Glutamatergic neuron (in vitro differentiated cells): ENCODE results near the gene APOH. TPM values are rescaled to one million over a fixed set of nuclear protein-coding genes. Genes with fewer than 3 reads are reported as not detected.
A peak's percentile ranks its signal among the peaks of the same experiment; 100 is the strongest.

Experiments used
- DNase-seq: peaks from one replicate; pipeline ENCODE4 v3.0.0; 2022
- H3K27ac Mint-ChIP-seq: one replicate; pipeline ENCODE4 v1.8.0; 2020; ENCODE audit warnings: mild to moderate bottlenecking, mixed read lengths, inconsistent platforms; ENCODE audit not compliant: unreplicated experiment
- H3K27me3 Mint-ChIP-seq: one replicate; pipeline ENCODE4 v1.8.0; 2020; ENCODE audit warnings: mild to moderate bottlenecking, moderate library complexity, mixed read lengths, inconsistent platforms; ENCODE audit not compliant: unreplicated experiment
- H3K36me3 Mint-ChIP-seq: one replicate; pipeline ENCODE4 v1.8.0; 2020; ENCODE audit warnings: mild to moderate bottlenecking, mixed read lengths, inconsistent platforms; ENCODE audit not compliant: unreplicated experiment
- H3K4me1 Mint-ChIP-seq: one replicate; pipeline ENCODE4 v1.8.0; 2020; ENCODE audit warnings: mild to moderate bottlenecking, low read depth, mixed read lengths, inconsistent platforms; ENCODE audit not compliant: unreplicated experiment
- H3K4me3 Mint-ChIP-seq: one replicate; pipeline ENCODE4 v1.8.0; 2020; ENCODE audit warnings: mild to moderate bottlenecking, mixed read lengths, inconsistent platforms; ENCODE audit not compliant: unreplicated experiment
- H3K9me3 Mint-ChIP-seq: one replicate; pipeline ENCODE4 v1.8.0; 2020; ENCODE audit warnings: mild to moderate bottlenecking, moderate library complexity, mixed read lengths, inconsistent platforms; ENCODE audit not compliant: unreplicated experiment
- CTCF ChIP-seq: fragments of 200-600 bp; sonication (generic); IDR thresholded peaks from one replicate; pipeline ENCODE4 v1.5.0; 2021; ENCODE audit not compliant: partially characterized antibody, unreplicated experiment
- total RNA-seq: library from RNA; stranded (reverse); fragmentation: NEBNext Ultra II Directional; extraction: Animal tissue kit (Norgen Biotek cat#: 25700); gene quantifications from one replicate; pipeline ENCODE4 v1.2.1, GENCODE V29; 2021; ENCODE audit not compliant: unreplicated experiment

Gene APOH
- total RNA-seq, 1 donor from 2014 or later, result not detected

DNA sequence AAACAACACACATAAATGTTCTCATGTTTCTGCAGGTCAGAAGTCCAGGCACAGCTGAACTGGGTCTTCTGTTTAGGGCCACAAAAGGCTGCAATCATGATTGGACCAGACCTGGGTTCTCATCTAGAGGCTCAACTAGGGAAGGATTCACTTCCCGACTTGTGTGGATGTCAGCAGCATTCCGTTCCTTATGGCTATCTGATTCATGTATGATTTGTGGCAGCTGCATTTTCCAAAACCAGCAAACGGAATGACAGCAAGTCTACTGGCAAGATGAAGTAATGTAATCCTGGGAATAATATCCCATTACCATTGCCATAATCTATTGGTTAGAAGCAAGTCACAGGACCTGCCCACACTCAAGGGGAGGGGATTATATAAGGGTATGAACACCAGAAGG lies 59.4 kb downstream of the APOH start:
- Mint-ChIP-seq H3K27ac (no peak overlapping the region), H3K36me3 (no peaks in the 10 kb centered on the region), H3K4me3 (no peak overlapping the region), H3K9me3 (no peaks in the 10 kb centered on the region), H3K4me1 (no peaks in the 10 kb centered on the region), H3K27me3 (no peaks in the 10 kb centered on the region)
- no peak for DNase-seq
- no peak for TF ChIP-seq CTCF

DNA sequence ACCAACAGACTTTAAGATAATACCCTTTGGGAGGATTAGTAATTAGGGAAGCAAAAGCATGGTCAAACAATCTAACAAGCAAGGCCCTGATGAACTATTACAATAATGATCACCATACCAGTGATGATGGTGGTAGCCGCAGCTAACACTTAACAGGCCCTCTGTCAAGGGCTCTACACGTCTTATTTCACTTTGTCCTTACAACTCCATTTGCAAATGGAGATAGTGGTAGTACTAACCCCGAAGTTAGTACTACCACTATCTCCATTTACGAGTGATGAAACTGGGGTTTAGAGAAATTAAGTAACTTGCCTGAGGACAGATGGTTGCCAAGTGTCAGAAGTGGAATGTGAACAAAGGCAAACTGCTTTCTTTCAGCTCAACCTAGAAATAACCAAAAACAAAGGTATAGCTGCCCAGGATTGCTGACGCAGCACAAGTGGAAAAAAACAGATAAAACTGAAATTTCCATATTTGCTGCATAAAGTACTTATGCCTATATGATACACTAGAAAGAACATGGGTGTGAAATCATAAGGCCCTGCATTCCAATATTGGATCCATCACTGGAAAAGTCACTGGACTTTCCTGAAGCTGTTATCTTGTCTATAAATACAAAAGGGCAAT lies 61.9 kb downstream of the APOH start:
- no peak for DNase-seq
- H3K36me3 Mint-ChIP-seq, result no peaks in the 10 kb centered on the region
- TF ChIP-seq CTCF, result no peak

DNA sequence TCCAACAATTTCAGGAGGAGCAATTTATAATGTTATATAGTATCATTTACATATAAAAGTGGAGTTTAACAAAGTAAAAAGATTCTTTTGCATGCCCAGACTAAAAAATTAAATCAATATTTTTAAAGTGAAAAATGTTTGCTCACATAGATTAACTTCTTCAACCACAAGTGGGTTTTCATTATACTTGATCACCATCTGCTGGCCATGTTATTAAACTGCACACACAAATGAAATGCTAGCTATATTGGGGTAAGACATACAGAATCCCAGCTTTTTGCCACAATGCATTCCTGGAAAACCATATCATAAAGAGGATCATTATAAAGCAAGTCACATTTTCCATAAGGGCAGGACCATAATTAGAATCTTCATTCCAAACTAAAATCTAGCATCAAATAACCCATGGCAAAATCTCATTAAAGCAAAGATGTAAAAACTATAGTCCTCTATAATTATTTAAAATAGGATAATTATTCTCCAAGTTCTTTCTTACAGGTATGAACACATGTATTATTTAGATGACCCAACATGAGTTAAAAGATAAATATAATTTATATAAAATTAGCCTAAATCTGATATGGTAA lies 63.6 kb downstream of the APOH start:
- Mint-ChIP-seq H3K27me3 (no peaks in the 10 kb centered on the region), H3K27ac (no peak overlapping the region), H3K4me3 (no peak overlapping the region), H3K9me3 (no peaks in the 10 kb centered on the region), H3K36me3 (no peaks in the 10 kb centered on the region), H3K4me1 (no peaks in the 10 kb centered on the region)
- peak; percentile 83 for TF ChIP-seq CTCF
- no peak for DNase-seq

More for the DNA sequence above, 61.9 kb downstream of the APOH start:
- no peak overlapping the region for H3K4me3 Mint-ChIP-seq
- H3K27ac Mint-ChIP-seq, result no peak overlapping the region
- no peaks in the 10 kb centered on the region for H3K4me1 Mint-ChIP-seq
- H3K9me3 Mint-ChIP-seq, result no peaks in the 10 kb centered on the region
- H3K27me3 Mint-ChIP-seq, result no peaks in the 10 kb centered on the region

Other genes starting within 250 kb of the APOH start
- gene CEP112, start 37.3 kb downstream of the APOH start, total RNA-seq, result 8.5 TPM
- 2.2 TPM for gene PRKCA, start 73.2 kb upstream of the APOH start, total RNA-seq